Activated CD4-positive, alpha-beta T cell treated with anti-CD3 and anti-CD28 coated beads for 1 hour (primary cell): Measurements from ENCODE around the gene KRT72.

ENCODE experiments used
- DNase-seq: peaks from one replicate; pipeline ENCODE4 v3.0.0-alpha.2; 2020

KRT72 gene

DNA sequence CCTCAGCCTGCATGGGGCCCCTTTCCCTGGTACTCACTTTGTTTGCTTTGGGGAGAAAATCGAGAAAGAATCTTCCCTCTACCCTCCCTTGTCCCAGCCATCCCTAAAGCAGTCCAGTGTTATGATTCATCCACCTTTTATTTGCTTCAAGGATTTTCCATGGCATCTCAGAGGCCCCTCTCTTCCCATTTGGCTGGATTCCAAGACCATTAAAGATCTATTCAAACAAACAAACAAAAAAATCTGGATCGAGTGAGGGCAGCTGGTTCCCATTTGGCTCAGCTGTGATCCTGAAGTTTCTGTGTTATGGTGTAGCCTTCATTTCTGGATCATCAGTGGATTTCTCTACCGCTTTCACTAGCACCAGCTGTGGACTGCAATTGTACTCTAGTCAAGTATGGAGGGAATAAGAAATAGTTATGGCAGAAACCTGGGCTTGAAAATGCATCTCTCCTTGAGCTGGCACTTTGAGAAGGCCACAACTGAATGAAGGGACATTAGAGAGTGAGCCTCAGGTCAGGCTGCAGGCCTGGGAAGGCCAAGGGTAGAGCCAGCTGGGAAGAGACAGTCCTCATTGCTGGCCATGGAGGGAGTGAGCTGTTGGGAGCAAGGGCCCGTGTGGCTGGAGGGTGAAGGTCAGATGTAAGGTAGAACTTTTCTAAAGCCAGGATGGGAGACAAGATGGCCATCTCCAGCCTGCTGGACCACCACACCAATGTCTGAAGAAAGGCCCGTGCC is 62.0 kb downstream of the KRT72 start:
- no peak for DNase-seq

DNA sequence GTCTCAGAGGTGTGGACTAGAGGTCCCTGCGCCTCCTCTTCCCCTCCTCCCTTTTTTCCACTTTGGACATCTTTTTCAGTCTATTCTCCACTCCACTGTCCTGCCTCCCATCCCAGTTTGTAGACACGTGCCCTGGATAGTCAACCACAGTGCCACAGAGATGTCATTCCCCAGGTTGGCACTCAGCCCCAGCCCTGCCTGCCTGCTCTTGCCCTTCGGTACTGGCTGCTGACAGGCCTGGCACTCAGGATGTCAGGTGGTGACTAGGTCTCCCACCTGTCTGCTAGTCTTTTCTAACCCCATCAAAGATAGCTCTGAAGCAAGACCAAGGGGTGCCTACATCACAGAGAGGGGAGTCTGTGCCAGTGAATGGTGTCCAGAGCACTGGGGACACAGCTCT is 64.2 kb downstream of the KRT72 start:
- no peak for DNase-seq
